ENCODE results near the gene UGP2.

Gene UGP2

GRCh38 chr2:63865159-63865799 lies 23.6 kb downstream of the UGP2 start:
- DNase-seq (ENCODE audit: low spot score), result peak; percentile 63

- DNase-seq (ENCODE audit: low spot score), result no peak
These were observed 24.5 kb downstream of the UGP2 start for GRCh38 chr2:63866009-63866709.

DNA sequence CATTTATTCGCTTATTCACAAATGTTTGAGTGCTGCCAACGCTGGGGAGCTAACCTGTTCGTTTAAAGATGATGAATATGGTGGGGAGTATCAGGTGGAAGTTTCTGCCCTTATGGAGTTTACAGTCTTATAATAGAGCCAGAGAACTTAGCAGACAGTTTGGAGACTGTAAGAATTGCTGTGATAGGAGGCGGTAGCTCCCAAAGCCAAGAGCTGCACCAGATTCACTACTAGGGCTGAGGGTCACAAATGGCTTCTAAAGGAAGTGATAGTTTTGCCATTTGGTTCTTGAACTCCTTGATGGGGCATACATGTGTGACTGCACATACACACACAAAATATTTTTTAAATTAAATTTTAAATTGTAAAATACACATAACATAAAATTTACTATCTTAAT lies 29.0 kb downstream of the UGP2 start:
- DNase-seq (ENCODE audit: low spot score), result no peak

GRCh38 chr2:63871864-63872263 lies 30.2 kb downstream of the UGP2 start:
- no peak for DNase-seq (ENCODE audit: low spot score)

DNA sequence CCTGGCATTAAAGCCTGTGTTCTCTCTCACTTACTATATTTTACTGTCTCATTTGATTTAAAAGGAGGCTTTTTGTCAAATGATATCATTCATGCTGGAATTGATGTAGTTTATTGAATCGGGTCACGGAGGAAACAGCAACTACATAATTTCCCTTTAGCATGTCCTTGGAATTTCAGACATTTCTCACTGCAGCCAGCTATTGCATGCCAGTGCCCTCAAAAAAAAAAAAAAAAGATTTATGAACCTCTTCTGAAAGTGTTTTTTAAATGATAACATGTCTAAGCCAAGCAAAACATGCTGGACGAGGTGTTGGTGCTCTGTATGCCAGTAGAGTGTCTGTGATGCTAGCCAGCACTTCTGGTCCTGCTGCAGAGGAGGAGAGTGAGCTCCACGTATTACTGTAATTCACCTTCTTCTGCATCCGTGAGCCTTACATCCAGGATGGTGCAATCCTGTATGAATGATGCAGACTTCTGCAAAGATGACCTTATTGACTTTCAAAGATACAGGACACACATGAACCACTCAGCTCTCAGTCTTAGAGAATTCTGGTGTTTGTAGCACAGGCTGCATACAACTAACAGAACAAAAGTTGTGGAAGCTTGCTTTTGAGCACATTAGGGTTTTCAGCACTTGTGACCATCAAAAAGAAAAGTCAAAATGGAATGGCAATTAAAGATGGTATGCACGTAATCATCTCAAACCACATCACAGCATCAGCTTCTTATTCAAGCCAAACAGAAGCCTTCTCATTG lies 31.1 kb downstream of the UGP2 start:
- peak; percentile 9 for DNase-seq (ENCODE audit: low spot score)

GRCh38 chr2:63874204-63875130 lies 32.8 kb downstream of the UGP2 start:
- no peak for DNase-seq (ENCODE audit: low spot score)

- DNase-seq (ENCODE audit: low spot score), result peak; percentile 46
These were observed 33.4 kb downstream of the UGP2 start for GRCh38 chr2:63875131-63875527.

DNA sequence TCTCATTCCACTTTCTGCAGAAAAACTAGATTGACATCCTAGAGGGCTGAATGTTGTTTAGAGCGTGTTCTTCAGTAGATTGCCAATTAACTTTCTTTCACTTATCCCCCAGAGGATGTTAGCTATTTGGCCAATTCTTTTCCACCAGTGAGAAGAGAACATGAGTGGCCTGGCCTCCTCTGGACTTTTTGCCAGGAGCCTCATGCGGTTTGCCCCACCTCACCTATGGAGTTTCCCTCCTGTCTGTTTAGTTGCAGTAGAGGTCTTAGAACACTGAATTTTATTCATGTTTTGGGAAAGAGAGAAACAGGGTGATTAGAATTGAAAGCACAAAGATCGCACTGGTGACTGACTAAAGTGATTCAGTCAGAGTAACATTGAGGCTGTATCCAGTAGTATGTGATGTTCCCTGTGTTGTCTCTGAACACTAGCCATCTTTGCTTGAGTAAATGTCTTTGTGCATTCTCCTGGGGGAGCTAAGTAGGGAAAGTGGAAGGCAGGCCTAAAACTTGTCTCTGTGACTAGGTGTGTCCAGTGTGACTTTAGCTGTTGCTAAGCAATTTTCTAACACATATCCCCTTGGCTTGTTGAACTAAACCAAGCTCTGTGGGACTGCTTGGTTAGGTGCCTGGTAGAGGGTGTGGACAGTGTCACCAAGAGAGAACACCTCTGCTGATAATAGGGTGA lies 34.0 kb downstream of the UGP2 start:
- peak; percentile 19 for DNase-seq (ENCODE audit: low spot score)

DNA sequence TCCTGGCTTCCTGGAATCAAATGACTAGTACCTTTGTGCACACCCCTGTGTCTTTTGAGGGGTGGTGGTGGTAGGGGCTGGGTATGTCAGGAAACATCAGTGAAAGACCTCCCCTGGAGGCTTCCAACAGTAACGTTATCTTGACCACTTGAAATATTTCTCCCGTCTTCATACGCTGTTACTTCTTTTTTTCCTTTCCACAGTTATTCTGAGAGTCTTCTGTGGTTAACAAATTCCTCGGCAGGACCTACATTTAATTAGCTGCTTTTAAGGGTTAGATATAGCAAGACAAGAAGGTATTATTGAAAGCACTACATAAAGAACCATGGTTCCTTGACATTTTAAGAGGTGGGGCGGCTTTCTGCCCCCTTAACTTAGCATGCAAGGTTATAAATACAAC lies 34.6 kb downstream of the UGP2 start:
- DNase-seq (ENCODE audit: low spot score), result no peak

DNA sequence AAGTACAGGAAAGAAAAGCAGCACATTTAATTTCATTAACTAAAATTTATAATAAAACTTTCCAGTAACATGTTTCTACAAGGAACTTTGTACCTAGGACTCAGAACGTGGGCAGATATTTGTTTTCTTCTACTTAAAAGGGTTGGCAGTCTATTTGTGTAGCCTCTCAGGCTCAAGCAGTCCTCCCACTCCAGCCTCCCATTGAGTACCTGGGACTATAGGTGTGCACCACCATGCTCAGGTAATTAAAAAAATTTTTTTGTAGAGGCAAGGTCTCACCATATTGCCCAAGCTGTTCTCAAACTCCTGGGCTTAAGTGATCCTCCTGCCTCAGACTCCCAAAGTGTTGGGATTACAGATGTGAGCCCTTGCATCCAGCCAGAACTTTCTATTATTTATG lies 36.8 kb downstream of the UGP2 start:
- DNase-seq (ENCODE audit: low spot score), result no peak

- DNase-seq (ENCODE audit: low spot score), result no peak
These were observed 38.3 kb downstream of the UGP2 start for GRCh38 chr2:63879876-63880433.

DNA sequence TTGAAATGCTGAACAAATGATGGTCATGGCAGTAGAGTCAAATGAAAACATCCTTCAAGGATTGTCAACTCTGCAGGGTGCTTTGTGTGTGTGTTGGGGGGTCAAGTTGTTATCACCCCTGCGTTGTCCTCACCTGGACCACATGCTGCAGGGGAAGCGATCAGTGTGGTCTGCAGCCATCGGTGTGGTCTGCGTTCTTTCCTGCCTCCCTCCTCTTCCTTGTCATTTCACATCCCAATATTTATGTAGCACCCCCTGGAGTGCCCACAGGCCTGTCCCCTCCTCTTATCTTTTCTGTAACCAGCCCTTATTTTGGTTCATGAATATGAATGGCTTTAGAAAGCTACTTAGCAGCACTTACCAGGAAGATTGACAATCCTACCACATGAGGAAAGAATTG lies 38.9 kb downstream of the UGP2 start:
- DNase-seq (ENCODE audit: low spot score), result no peak

DNA sequence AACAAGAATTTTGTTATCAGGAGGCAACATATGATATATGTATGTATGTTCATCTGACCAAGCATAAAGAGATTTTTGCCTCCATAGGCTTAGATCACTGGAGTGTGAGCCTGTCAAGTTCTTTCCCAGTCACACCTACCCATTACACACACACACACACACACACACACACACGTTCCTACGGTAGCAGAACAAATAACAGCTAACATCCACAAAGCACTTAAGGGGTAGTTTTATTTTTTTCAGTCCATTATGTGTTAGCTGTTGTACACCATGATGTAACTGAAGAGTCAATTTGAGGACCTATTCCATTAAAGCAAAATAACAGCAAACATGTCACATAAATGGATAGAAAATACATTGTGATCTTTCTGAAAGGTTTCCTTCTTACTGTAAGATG lies 39.5 kb downstream of the UGP2 start:
- no peak for DNase-seq (ENCODE audit: low spot score)

GRCh38 chr2:63882395-63883105 lies 40.9 kb downstream of the UGP2 start:
- no peak for DNase-seq (ENCODE audit: low spot score)

DNA sequence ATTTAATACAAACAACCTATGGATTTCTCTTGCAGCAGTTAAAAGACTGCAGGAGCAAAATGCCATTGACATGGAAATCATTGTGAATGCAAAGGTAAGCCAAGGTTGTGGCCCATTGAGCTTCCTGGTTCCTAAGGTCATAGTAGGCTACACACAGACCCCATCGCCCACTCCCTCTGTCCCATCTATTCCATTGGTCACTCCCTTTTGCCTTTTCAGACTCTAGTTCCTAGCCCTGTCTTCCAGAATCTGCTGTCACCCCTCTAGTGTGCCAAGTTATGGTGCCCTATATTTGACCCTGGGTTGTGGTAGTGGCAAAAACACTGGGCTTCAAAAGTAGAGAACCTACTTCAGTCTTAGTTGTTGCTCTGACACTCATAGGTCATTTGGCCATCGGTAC lies 44.7 kb downstream of the UGP2 start:
- no peak for DNase-seq (ENCODE audit: low spot score)

- no peak for DNase-seq (ENCODE audit: low spot score)
These were observed 46.4 kb downstream of the UGP2 start for GRCh38 chr2:63888053-63888452.

- peak; percentile 58 for DNase-seq (ENCODE audit: low spot score)
These were observed 47.0 kb downstream of the UGP2 start for GRCh38 chr2:63888490-63889402.

DNA sequence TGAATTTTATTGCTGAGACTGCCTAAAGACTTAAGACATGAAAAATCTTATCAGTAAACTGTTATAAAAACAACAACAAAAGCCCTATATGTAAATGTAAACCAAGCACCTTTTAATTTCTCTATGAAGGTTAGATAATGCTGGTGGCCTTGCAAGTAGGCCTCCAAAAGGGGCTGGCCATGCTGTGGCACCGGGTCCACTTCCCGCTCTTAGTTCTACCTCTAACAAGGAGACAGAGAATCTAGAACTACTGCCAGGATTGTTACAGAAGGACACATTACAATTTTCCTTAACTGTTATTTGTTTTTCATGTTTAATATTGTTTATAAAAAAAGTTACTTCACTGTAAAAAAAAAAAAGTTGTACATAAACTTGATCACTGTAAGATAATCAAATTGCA lies 49.0 kb downstream of the UGP2 start:
- DNase-seq (ENCODE audit: low spot score), result no peak

DNA sequence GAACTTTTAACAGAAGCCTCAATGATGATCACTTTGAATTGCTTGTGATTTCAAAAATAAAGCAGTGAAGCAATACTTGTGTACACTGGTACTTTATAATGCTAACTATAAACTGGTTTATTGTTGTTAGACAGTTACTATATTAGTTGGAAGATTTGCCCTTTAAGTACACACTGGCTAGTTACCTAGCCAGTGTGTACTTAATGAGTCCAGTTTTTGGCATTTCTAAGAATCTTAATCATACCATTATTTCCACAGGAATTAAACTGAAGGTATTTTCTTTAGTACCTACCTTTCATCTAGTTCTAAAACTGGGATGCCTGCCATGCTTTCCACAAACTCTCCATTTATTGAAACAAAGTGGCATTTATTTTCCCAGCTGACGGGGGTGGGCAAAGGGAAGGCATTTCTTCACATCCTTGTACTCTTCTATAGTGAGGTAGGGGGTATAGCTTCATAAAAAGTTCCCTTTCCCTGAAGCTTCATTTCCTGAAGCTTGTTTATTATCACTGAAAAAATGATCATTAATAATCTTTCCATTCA lies 49.9 kb downstream of the UGP2 start:
- no peak for DNase-seq (ENCODE audit: low spot score)
